ENCODE measurements around the gene WASHC2A.
"Not testable (repeated sequence)": the region's sequence is repeated elsewhere in the genome, so short reads cannot be mapped to it uniquely, and the experiment has no call there.

DNA sequence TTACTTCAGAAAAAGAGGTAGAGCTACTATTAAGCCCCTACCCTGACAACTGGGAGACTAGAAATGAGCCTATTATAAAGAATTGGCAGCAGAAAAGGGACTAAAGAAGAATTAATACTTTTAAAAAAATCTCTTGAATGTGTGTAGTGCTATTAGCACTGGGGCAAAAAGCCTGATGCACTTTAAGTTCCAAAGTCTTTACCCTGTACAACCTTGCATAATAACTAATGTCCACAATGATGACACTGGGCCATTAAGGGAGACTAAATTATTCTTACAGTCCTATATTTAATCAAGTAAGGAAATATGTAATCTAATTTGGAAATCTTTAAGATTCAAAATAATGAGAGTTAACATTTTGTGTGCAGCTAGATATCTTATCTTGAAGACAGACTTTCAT is 90.1 kb downstream of the WASHC2A start:
- not testable (repeated sequence) for TF ChIP-seq POLR2A (IDR thresholded peaks at IDR 0.05)
- TF ChIP-seq, protein P1, sequence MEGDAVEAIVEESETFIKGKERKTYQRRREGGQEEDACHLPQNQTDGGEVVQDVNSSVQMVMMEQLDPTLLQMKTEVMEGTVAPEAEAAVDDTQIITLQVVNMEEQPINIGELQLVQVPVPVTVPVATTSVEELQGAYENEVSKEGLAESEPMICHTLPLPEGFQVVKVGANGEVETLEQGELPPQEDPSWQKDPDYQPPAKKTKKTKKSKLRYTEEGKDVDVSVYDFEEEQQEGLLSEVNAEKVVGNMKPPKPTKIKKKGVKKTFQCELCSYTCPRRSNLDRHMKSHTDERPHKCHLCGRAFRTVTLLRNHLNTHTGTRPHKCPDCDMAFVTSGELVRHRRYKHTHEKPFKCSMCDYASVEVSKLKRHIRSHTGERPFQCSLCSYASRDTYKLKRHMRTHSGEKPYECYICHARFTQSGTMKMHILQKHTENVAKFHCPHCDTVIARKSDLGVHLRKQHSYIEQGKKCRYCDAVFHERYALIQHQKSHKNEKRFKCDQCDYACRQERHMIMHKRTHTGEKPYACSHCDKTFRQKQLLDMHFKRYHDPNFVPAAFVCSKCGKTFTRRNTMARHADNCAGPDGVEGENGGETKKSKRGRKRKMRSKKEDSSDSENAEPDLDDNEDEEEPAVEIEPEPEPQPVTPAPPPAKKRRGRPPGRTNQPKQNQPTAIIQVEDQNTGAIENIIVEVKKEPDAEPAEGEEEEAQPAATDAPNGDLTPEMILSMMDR (IDR thresholded peaks at IDR 0.05): not testable (repeated sequence)
